Activated CD4-positive, alpha-beta T cell treated with anti-CD3 and anti-CD28 coated beads, Interleukin-2, amount 10 ng/mL, durations not matched to agents 24 days and 14 days (primary cell): Measurements from ENCODE around the gene SRR. TPM values are rescaled to one million over a fixed set of nuclear protein-coding genes. Genes with fewer than 3 reads are reported as not detected.

Experiments used
- total RNA-seq: library from RNA; stranded (reverse); gene quantifications from 2 replicates; pipeline ENCODE4 v1.2.3, GENCODE V29; 2022

Gene SRR
- total RNA-seq, 1 donor from 2014 or later = 13.8 TPM

Other genes with a start within 250 kb of the SRR start
- 49.4 and 51.6 TPM in 2 replicates for gene HIC1, start 248.8 kb upstream of the SRR start, total RNA-seq
- 31.6 and 36.2 TPM in 2 replicates for gene SMG6, start 165 bp upstream of the SRR start, total RNA-seq
- gene TSR1, start 32.5 kb downstream of the SRR start, total RNA-seq = 97.9 and 99.3 TPM in 2 replicates
- 44.4 and 49.7 TPM in 2 replicates for gene SGSM2, start 33.6 kb downstream of the SRR start, total RNA-seq
- gene MNT, start 97.1 kb downstream of the SRR start, total RNA-seq = 29.1 and 32.8 TPM in 2 replicates
- gene METTL16, start 207.9 kb downstream of the SRR start, total RNA-seq = 59.5 and 61.1 TPM in 2 replicates